SK-N-SH treated with all-trans-retinoic acid at 6 μM for 48 hours (cell line): ENCODE results near the gene NUPR2.
"Not testable (repeated sequence)": the region's sequence is repeated elsewhere in the genome, so short reads cannot be mapped to it uniquely, and the experiment has no call there.

ENCODE experiments used
- ZFP30 ChIP-seq: fragments of 450-650 bp; formaldehyde crosslinking; IDR thresholded peaks from 2 replicates; pipeline ENCODE4 v1.5.0; 2022; ENCODE audit warnings: mild to moderate bottlenecking, moderate library complexity
- TF ChIP-seq, protein P1 (sequence below): fragments of 250-450 bp; sonication (Bioruptor Pico); IDR thresholded peaks from 2 replicates; pipeline ENCODE4 v1.8.0; 2020; ENCODE audit warnings: mild to moderate bottlenecking, moderate library complexity, borderline replicate concordance
- TF ChIP-seq, protein P2 (sequence below): fragments of 250-450 bp; sonication (Bioruptor Pico); IDR thresholded peaks from 2 replicates; pipeline ENCODE4 v1.5.1; 2021; ENCODE audit warnings: mild to moderate bottlenecking, moderate library complexity

DNA sequence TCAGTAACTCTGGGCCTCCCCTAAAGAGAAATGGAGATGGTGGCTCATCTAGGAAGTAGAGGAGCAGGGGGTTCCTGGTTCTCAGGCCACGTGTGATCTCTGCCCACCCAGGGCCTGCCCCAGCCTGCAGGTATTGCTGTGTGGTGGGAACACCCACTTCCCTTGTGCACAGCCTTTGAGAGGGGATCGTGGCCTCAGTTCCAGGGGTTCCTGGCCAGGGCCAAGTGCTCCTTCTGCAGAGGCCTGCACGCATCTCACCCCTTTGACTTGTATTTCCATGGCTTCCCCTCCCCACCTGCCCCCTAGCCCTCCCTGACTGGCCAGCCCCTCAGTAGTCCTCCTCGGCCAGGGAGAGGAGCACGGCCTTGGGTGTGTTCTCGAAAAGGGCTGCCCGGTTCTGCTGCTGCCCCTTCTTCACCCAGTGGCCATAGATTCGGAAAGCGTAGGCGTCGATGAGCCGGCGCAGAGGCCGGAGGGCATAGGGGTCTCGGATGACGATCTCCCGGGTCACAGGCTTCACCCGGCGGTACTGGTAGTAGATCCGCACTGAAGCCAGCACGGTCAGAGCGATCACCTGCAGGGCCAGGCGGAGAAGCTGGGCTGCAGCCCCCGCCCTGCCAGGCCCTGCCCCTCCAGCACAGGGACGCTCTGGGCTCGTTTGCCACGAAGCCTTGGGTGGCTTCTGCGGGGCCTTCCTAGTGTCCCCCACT, 35.3 kb downstream of the NUPR2 start:
- TF ChIP-seq ZFP30 (CRISPR knock-in tag) = not testable (repeated sequence)
- TF ChIP-seq, protein P1, sequence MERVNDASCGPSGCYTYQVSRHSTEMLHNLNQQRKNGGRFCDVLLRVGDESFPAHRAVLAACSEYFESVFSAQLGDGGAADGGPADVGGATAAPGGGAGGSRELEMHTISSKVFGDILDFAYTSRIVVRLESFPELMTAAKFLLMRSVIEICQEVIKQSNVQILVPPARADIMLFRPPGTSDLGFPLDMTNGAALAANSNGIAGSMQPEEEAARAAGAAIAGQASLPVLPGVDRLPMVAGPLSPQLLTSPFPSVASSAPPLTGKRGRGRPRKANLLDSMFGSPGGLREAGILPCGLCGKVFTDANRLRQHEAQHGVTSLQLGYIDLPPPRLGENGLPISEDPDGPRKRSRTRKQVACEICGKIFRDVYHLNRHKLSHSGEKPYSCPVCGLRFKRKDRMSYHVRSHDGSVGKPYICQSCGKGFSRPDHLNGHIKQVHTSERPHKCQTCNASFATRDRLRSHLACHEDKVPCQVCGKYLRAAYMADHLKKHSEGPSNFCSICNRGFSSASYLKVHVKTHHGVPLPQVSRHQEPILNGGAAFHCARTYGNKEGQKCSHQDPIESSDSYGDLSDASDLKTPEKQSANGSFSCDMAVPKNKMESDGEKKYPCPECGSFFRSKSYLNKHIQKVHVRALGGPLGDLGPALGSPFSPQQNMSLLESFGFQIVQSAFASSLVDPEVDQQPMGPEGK = not testable (repeated sequence)
- TF ChIP-seq, protein P2, sequence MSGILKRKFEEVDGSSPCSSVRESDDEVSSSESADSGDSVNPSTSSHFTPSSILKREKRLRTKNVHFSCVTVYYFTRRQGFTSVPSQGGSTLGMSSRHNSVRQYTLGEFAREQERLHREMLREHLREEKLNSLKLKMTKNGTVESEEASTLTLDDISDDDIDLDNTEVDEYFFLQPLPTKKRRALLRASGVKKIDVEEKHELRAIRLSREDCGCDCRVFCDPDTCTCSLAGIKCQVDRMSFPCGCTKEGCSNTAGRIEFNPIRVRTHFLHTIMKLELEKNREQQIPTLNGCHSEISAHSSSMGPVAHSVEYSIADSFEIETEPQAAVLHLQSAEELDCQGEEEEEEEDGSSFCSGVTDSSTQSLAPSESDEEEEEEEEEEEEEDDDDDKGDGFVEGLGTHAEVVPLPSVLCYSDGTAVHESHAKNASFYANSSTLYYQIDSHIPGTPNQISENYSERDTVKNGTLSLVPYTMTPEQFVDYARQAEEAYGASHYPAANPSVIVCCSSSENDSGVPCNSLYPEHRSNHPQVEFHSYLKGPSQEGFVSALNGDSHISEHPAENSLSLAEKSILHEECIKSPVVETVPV (CRISPR knock-in tag) = not testable (repeated sequence)
